Measurements from ENCODE around the gene ACTN3. TPM values are rescaled to one million over a fixed set of nuclear protein-coding genes. Genes with fewer than 3 reads are reported as not detected.

Gene ACTN3
- total RNA-seq, 1 experiment from 2014 or later: not detected

DNA sequence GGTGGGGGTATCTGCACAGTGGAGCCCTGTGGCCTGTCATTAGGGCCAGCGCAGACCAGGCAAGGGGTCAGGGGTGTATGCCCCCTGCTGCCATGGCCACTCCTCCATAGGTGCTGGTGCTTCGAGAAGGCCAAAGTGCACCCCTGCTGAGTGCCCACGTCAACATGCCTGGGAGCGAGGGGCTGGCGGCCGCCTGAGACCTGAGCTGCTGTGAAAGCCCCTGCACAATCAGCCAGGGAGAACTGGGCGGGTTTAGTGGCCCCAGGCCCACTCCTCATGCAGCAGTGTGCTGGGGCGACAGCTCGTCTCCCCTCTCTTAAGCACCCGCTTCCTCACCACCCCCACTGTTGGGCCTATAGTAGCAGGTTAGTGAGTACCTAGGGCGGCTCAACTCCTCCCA is 14.9 kb upstream of the ACTN3 start:
- no TSS peak for BruUV-seq (replicated peaks)
- intact Hi-C loops (cut with micrococcal nuclease; ENCODE audit: unreplicated experiment): no loop called here
- TF ChIP-seq, protein P1, sequence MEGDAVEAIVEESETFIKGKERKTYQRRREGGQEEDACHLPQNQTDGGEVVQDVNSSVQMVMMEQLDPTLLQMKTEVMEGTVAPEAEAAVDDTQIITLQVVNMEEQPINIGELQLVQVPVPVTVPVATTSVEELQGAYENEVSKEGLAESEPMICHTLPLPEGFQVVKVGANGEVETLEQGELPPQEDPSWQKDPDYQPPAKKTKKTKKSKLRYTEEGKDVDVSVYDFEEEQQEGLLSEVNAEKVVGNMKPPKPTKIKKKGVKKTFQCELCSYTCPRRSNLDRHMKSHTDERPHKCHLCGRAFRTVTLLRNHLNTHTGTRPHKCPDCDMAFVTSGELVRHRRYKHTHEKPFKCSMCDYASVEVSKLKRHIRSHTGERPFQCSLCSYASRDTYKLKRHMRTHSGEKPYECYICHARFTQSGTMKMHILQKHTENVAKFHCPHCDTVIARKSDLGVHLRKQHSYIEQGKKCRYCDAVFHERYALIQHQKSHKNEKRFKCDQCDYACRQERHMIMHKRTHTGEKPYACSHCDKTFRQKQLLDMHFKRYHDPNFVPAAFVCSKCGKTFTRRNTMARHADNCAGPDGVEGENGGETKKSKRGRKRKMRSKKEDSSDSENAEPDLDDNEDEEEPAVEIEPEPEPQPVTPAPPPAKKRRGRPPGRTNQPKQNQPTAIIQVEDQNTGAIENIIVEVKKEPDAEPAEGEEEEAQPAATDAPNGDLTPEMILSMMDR (conservative IDR thresholded peaks at IDR 0.05; ENCODE audit: low read depth, low read length): no peak
- no peak for TF ChIP-seq EZH2 (IDR thresholded peaks at IDR 0.05; ENCODE audit: borderline replicate concordance, low read depth, low read length, poor library complexity, severe bottlenecking)

DNA sequence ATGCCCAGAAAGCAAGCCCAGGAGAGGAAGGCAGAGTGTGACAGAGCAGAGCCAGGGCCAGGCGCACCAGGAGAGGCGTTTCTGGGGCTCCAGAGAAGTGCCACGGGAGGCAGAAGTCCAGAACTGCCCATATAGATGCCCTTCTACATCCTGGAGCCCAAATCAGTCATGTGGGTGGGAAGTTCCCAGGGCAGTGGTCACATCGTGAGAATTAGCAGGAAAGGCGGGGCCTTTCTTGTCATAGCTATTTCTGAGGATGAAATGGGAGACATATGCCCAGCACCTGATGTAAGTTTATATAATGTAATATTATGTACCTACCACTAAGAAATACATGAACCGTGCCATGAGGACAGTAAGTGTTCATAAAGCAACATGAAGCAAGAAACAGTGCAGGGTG is 13.9 kb upstream of the ACTN3 start:
- no peaks in the 10 kb centered on the region for H3K27me3 ChIP-seq (replicated peaks; ENCODE audit: insufficient read depth, low read depth, low read length, poor library complexity)
- TF ChIP-seq, protein P1 (conservative IDR thresholded peaks at IDR 0.05; ENCODE audit: low read depth, low read length): no peak
- no peak for TF ChIP-seq EZH2 (IDR thresholded peaks at IDR 0.05; ENCODE audit: borderline replicate concordance, low read depth, low read length, poor library complexity, severe bottlenecking)
- DNase-seq (ENCODE audit: low spot score): no peak
- H3K27ac ChIP-seq (ENCODE audit: low read depth, low read length, poor library complexity, severe bottlenecking): no peak overlapping the region
- H3K4me3 ChIP-seq (ENCODE audit: low read depth, low read length, poor library complexity, severe bottlenecking): no peak overlapping the region
- no peaks in the 10 kb centered on the region for H3K9me3 ChIP-seq (ENCODE audit: low read depth, low read length, poor library complexity, severe bottlenecking)
- no peaks in the 10 kb centered on the region for H3K36me3 ChIP-seq (ENCODE audit: insufficient read depth, low read length, poor library complexity, severe bottlenecking)
- intact Hi-C loops (cut with micrococcal nuclease; ENCODE audit: unreplicated experiment): no loop called here
- H3K4me1 ChIP-seq (ENCODE audit: insufficient read depth, low read length, poor library complexity, severe bottlenecking): no peaks in the 10 kb centered on the region
- POLR2A ChIA-PET (ENCODE audit: low non-redundant PET): no interaction called here
- BruUV-seq (replicated peaks): no TSS peak
- CTCF ChIA-PET: no interaction called here

More for the DNA sequence above, 14.9 kb upstream of the ACTN3 start:
- Histone ChIP-seq H3K27me3 (replicated peaks; ENCODE audit: insufficient read depth, low read depth, low read length, poor library complexity) (no peaks in the 10 kb centered on the region), H3K36me3 (ENCODE audit: insufficient read depth, low read length, poor library complexity, severe bottlenecking) (no peaks in the 10 kb centered on the region), H3K4me1 (ENCODE audit: insufficient read depth, low read length, poor library complexity, severe bottlenecking) (no peaks in the 10 kb centered on the region), H3K4me3 (ENCODE audit: low read depth, low read length, poor library complexity, severe bottlenecking) (no peak overlapping the region), H3K9me3 (ENCODE audit: low read depth, low read length, poor library complexity, severe bottlenecking) (no peaks in the 10 kb centered on the region), H3K27ac (ENCODE audit: low read depth, low read length, poor library complexity, severe bottlenecking) (no peak overlapping the region)
- ChIA-PET POLR2A (ENCODE audit: low non-redundant PET) (no interaction called here), CTCF (no interaction called here)
- no peak for DNase-seq (ENCODE audit: low spot score)

DNA sequence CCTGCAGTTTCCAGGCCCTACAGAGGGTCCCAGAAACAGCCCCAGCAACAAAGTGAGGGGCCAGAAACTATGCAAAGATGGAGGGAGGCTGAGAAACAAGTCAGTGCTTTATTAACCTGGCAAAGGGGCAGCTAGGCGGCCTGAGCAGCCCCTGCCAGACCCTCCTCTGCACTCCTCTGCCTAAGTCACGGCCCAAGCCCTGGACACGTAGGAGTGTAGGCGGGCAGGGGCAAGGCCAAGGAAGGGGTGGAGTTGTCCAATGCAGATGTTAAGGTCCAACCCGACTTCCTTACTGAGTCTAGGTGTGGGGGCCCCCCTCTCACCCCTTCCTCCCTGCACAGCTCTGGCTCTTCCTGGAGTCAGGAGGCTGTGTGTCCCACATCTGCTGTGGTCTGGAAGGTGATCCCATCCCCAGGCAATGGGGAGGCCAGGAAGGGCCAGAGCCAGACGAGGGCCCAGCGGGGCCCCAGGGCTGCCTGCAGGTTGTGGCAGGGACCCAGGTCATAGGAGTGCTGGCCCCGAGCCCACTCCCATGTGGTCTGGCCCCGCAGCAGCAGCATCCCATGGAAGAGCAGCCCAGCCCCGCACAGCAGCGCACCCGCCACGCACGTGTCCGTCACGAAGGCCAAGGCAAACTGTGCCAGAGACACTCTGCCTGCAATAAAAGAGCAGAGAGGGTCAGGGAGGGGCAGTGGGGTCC is 7.4 kb upstream of the ACTN3 start:
- Histone ChIP-seq H3K27me3 (replicated peaks; ENCODE audit: insufficient read depth, low read depth, low read length, poor library complexity) (no peaks in the 10 kb centered on the region), H3K36me3 (ENCODE audit: insufficient read depth, low read length, poor library complexity, severe bottlenecking) (no peaks in the 10 kb centered on the region), H3K27ac (ENCODE audit: low read depth, low read length, poor library complexity, severe bottlenecking) (no peak overlapping the region), H3K4me1 (ENCODE audit: insufficient read depth, low read length, poor library complexity, severe bottlenecking) (no peaks in the 10 kb centered on the region), H3K4me3 (ENCODE audit: low read depth, low read length, poor library complexity, severe bottlenecking) (no peak overlapping the region), H3K9me3 (ENCODE audit: low read depth, low read length, poor library complexity, severe bottlenecking) (no peaks in the 10 kb centered on the region)
- ChIA-PET CTCF (no interaction called here), POLR2A (ENCODE audit: low non-redundant PET) (no interaction called here)
- no peak for DNase-seq (ENCODE audit: low spot score)
- no TSS peak for BruUV-seq (replicated peaks)
- intact Hi-C loops (cut with micrococcal nuclease; ENCODE audit: unreplicated experiment): no loop called here
- TF ChIP-seq, protein P1 (conservative IDR thresholded peaks at IDR 0.05; ENCODE audit: low read depth, low read length): no peak
- no peak for TF ChIP-seq EZH2 (IDR thresholded peaks at IDR 0.05; ENCODE audit: borderline replicate concordance, low read depth, low read length, poor library complexity, severe bottlenecking)
